CD4-positive, alpha-beta T cell (primary cell): ENCODE data around the gene TNXB. TPM values are rescaled to one million over a fixed set of nuclear protein-coding genes. Genes with fewer than 3 reads are reported as not detected.

Experiments used
- ATAC-seq: fragments of 200-7000 bp; cut with Tn5 transposase; one replicate; pipeline ENCODE4 v1.10.0; 2022; ENCODE audit warnings: mild to moderate bottlenecking; ENCODE audit not compliant: poor library complexity
- CTCF ChIA-PET: fragments of 350-600 bp; sonication (Branson Sonifier 250); formaldehyde crosslinking; loops from one replicate; lab custom pipeline; 2021; ENCODE audit warnings: antibody characterized with exemption, inconsistent platforms; lab: Charles Lee
- POLR2A ChIA-PET: fragments of 350-600 bp; sonication (Branson Sonifier 250); formaldehyde crosslinking; loops from one replicate; lab custom pipeline; 2021; ENCODE audit warnings: antibody characterized with exemption, inconsistent platforms; lab: Charles Lee
- DNase-seq, 14 experiments: peaks; one replicate each; pipeline ENCODE4 v3.0.0-alpha.2; 2013 to 2020; ENCODE audit warnings: mixed read lengths in 2 of 14
- H3K27ac ChIP-seq, 2 donors: one replicate each; pipeline versions ENCODE4 v1.5.1 to v1.7.0; 2013; ENCODE audit warnings: low read length in 2 of 2, low read depth in 1 of 2, mild to moderate bottlenecking in 1 of 2
- H3K27me3 ChIP-seq, 2 experiments: 1 replicate in 1 of 2; 2 replicates in 1 of 2; pipeline versions ENCODE4 v1.6.1 to v1.7.0; 2013; ENCODE audit warnings: low read length in 2 of 2, control low read depth in 1 of 2, mild to moderate bottlenecking in 1 of 2, moderate library complexity in 1 of 2; ENCODE audit not compliant: insufficient read depth in 2 of 2, control insufficient read depth in 1 of 2
- H3K36me3 ChIP-seq: one replicate; pipeline ENCODE4 v1.6.1; 2013; ENCODE audit warnings: low read length, control low read depth; ENCODE audit not compliant: insufficient read depth
- H3K4me1 ChIP-seq: one replicate; pipeline ENCODE4 v1.6.1; 2013; ENCODE audit warnings: low read length, control low read depth; ENCODE audit not compliant: insufficient read depth
- H3K4me3 ChIP-seq: one replicate; pipeline ENCODE4 v1.5.1; 2013; ENCODE audit warnings: mild to moderate bottlenecking, low read length, moderate library complexity
- H3K9me3 ChIP-seq, 2 experiments: 1 replicate in 1 of 2; 2 replicates in 1 of 2; pipeline versions ENCODE4 v1.6.1 to v1.7.0; 2013; ENCODE audit warnings: low read length in 2 of 2, mild to moderate bottlenecking in 2 of 2, control low read depth in 1 of 2, moderate library complexity in 1 of 2; ENCODE audit not compliant: control insufficient read depth in 1 of 2, insufficient read depth in 1 of 2
- H3K27ac Mint-ChIP-seq: one replicate; pipeline ENCODE4 v1.8.0; 2020; ENCODE audit warnings: mixed read lengths
- H3K27me3 Mint-ChIP-seq: one replicate; pipeline ENCODE4 v1.8.0; 2021; ENCODE audit warnings: mixed read lengths
- H3K36me3 Mint-ChIP-seq: one replicate; pipeline ENCODE4 v1.8.0; 2021; ENCODE audit warnings: low read depth, mixed read lengths
- H3K4me1 Mint-ChIP-seq: one replicate; pipeline ENCODE4 v1.8.0; 2021; ENCODE audit warnings: low read depth, mixed read lengths
- H3K4me3 Mint-ChIP-seq: one replicate; pipeline ENCODE4 v1.8.0; 2020; ENCODE audit warnings: mild to moderate bottlenecking, mixed read lengths
- H3K9me3 Mint-ChIP-seq: one replicate; pipeline ENCODE4 v1.8.0; 2020; ENCODE audit warnings: mixed read lengths
- CTCF ChIP-seq: fragments of 200-600 bp; IDR thresholded peaks from one replicate; pipeline ENCODE4 v1.8.0; 2022; ENCODE audit warnings: antibody characterized with exemption, mild to moderate bottlenecking
- intact Hi-C, 2 experiments: fragments of 100-400 bp; cut with DNase I in 1 of 2; cut with micrococcal nuclease in 1 of 2; formaldehyde crosslinking; loops; one replicate each; pipeline versions ENCODE4 v1.15.1 to v1.9.0; 2023 to 2025; cut with DNase I, micrococcal nuclease
- total RNA-seq, 174 experiments: library from RNA in 2 of 174; stranded (reverse) in 2 of 174; gene quantifications; one replicate each; pipeline ENCODE4 v1.2.3 and lab custom pipeline; 2021 to 2026

Gene TNXB
- total RNA-seq, 2 experiments from 2014 or later, result 8.3 to 9.0 TPM

- ATAC-seq (no peak), DNase-seq (no peak)
- H3K27ac Mint-ChIP-seq, result peak overlapping the region; percentile 33
- CTCF ChIA-PET, result no interaction called here
- no peak for TF ChIP-seq CTCF
- Histone ChIP-seq H3K36me3 (no peaks in the 10 kb centered on the region), H3K4me1 (peaks cover 21% of the 10 kb centered on the region), H3K4me3 (no peak overlapping the region), H3K27ac (no peak overlapping the region), H3K9me3 (no peaks in the 10 kb centered on the region), H3K27me3 (peaks cover 5% of the 10 kb centered on the region in 2 experiments)
- POLR2A ChIA-PET, result no interaction called here
- peaks cover 20% of the 10 kb centered on the region for H3K27me3 Mint-ChIP-seq
- H3K4me1 Mint-ChIP-seq, result peaks cover 24% of the 10 kb centered on the region
- no peaks in the 10 kb centered on the region for H3K9me3 Mint-ChIP-seq
- no peak overlapping the region for H3K4me3 Mint-ChIP-seq
- H3K36me3 Mint-ChIP-seq, result peaks cover 19% of the 10 kb centered on the region
- intact Hi-C loops, result no loop called here
These were observed 418 bp downstream of the TNXB start for GRCh38 chr6:32108727-32109113.

DNA sequence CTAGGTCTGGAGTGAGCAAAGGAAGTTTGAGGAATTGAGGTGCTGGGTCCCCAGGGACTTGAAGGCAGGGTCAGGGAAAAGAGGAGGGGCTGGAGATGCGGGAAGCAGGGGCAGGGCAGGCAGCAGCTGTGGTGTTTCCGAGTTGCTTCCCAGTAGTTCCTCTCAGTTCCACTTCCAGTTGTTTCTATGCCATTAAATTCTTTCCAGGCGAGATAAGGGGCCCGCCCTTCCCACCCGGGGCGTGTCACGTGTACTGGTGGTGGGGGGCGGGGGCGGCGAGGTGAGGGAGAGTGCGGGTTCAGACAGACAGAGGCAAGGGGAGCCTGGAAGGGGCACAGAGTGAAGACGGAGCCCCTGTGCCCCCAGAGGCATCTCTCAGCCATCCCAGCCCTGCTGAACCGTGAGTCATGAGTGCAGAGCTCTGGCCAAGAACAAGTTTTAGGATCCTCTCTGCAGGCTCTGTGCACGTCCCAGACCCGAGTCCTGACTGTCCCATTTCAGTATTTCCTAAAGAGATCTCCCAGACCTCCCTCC is 977 bp downstream of the TNXB start:
- no peak overlapping the region for H3K4me3 Mint-ChIP-seq
- ChIA-PET CTCF (no interaction called here), POLR2A (no interaction called here)
- H3K27ac Mint-ChIP-seq, result peak overlapping the region; percentile 58
- H3K4me3 ChIP-seq, result no peak overlapping the region
- no peaks in the 10 kb centered on the region for H3K36me3 ChIP-seq
- peaks cover 5% of the 10 kb centered on the region in 2 experiments for H3K27me3 ChIP-seq
- H3K27ac ChIP-seq, result no peak overlapping the region
- peaks cover 24% of the 10 kb centered on the region for H3K4me1 Mint-ChIP-seq
- no peaks in the 10 kb centered on the region for H3K9me3 Mint-ChIP-seq
- TF ChIP-seq CTCF, result no peak
- H3K9me3 ChIP-seq, result no peaks in the 10 kb centered on the region
- peaks cover 21% of the 10 kb centered on the region for H3K4me1 ChIP-seq
- intact Hi-C loops, result no loop called here
- ATAC-seq, result peak; percentile 25
- H3K27me3 Mint-ChIP-seq, result peaks cover 24% of the 10 kb centered on the region
- H3K36me3 Mint-ChIP-seq, result peaks cover 13% of the 10 kb centered on the region
- DNase-seq, result no peak

- Histone ChIP-seq H3K4me3 (no peak overlapping the region), H3K9me3 (peaks cover 0 to 2% of the 10 kb centered on the region in 2 experiments), H3K27ac (no peak overlapping the region), H3K27me3 (peaks cover 5% of the 10 kb centered on the region in 2 experiments), H3K36me3 (no peaks in the 10 kb centered on the region), H3K4me1 (peaks cover 21% of the 10 kb centered on the region)
- ChIA-PET CTCF (no interaction called here), POLR2A (no interaction called here)
- peaks cover 24% of the 10 kb centered on the region for H3K4me1 Mint-ChIP-seq
- H3K4me3 Mint-ChIP-seq, result no peak overlapping the region
- H3K27me3 Mint-ChIP-seq, result peaks cover 26% of the 10 kb centered on the region
- H3K36me3 Mint-ChIP-seq, result peaks cover 10% of the 10 kb centered on the region
- DNase-seq (no peak), ATAC-seq (no peak)
- peak overlapping the region; percentile 58 for H3K27ac Mint-ChIP-seq
- intact Hi-C loops, result no loop called here
- TF ChIP-seq CTCF, result no peak
- H3K9me3 Mint-ChIP-seq, result no peaks in the 10 kb centered on the region
These were observed 1.7 kb downstream of the TNXB start for GRCh38 chr6:32107406-32107805.
